Measurements from ENCODE around the gene FBXW2. TPM values are rescaled to one million over a fixed set of nuclear protein-coding genes. Genes with fewer than 3 reads are reported as not detected.

Gene FBXW2
- total RNA-seq, 1 donor from 2014 or later: 20.4 TPM

GRCh38 chr9:120781236-120781635 lies 12.0 kb downstream of the FBXW2 start:
- Histone ChIP-seq H3K27ac (ENCODE audit: low read depth, low read length) (no peak overlapping the region), H3K4me1 (ENCODE audit: control insufficient read depth in 3 of 3, insufficient read depth in 3 of 3, low read length in 3 of 3) (peaks cover 0 to 3% (median 0%) of the 10 kb centered on the region in 3 donors), H3K36me3 (ENCODE audit: control insufficient read depth in 3 of 3, insufficient read depth in 3 of 3, low read length in 3 of 3) (peaks cover 2 to 31% (median 25%) of the 10 kb centered on the region in 3 donors), H3K27me3 (ENCODE audit: control insufficient read depth in 3 of 3, insufficient read depth in 3 of 3, low read length in 3 of 3) (no peaks in the 10 kb centered on the region), H3K9ac (ENCODE audit: low read depth in 1 of 3, low read length in 3 of 3) (no peak overlapping the region), H3K4me3 (ENCODE audit: low read length in 3 of 3) (no peak overlapping the region), H3K9me3 (ENCODE audit: control insufficient read depth in 3 of 3, low read length in 3 of 3) (no peaks in the 10 kb centered on the region)

- no peaks in the 10 kb centered on the region for H3K9me3 ChIP-seq (ENCODE audit: control insufficient read depth in 3 of 3, low read length in 3 of 3)
- no peak overlapping the region for H3K27ac ChIP-seq (ENCODE audit: low read depth, low read length)
- no peak overlapping the region for H3K9ac ChIP-seq (ENCODE audit: low read depth in 1 of 3, low read length in 3 of 3)
- peaks cover 0 to 3% (median 0%) of the 10 kb centered on the region in 3 donors for H3K4me1 ChIP-seq (ENCODE audit: control insufficient read depth in 3 of 3, insufficient read depth in 3 of 3, low read length in 3 of 3)
- peaks cover 3 to 33% (median 31%) of the 10 kb centered on the region in 3 donors for H3K36me3 ChIP-seq (ENCODE audit: control insufficient read depth in 3 of 3, insufficient read depth in 3 of 3, low read length in 3 of 3)
- no peak overlapping the region for H3K4me3 ChIP-seq (ENCODE audit: low read length in 3 of 3)
- H3K27me3 ChIP-seq (ENCODE audit: control insufficient read depth in 3 of 3, insufficient read depth in 3 of 3, low read length in 3 of 3): no peaks in the 10 kb centered on the region
Measured at GRCh38 chr9:120780367-120780766, 12.8 kb downstream of the FBXW2 start.

- Histone ChIP-seq H3K9ac (ENCODE audit: low read depth in 1 of 3, low read length in 3 of 3) (no peak overlapping the region), H3K27ac (ENCODE audit: low read depth, low read length) (no peak overlapping the region), H3K9me3 (ENCODE audit: control insufficient read depth in 3 of 3, low read length in 3 of 3) (no peaks in the 10 kb centered on the region), H3K36me3 (ENCODE audit: control insufficient read depth in 3 of 3, insufficient read depth in 3 of 3, low read length in 3 of 3) (peaks cover 5 to 35% (median 34%) of the 10 kb centered on the region in 3 donors), H3K4me3 (ENCODE audit: low read length in 3 of 3) (no peak overlapping the region), H3K27me3 (ENCODE audit: control insufficient read depth in 3 of 3, insufficient read depth in 3 of 3, low read length in 3 of 3) (no peaks in the 10 kb centered on the region), H3K4me1 (ENCODE audit: control insufficient read depth in 3 of 3, insufficient read depth in 3 of 3, low read length in 3 of 3) (peaks cover 0 to 3% (median 0%) of the 10 kb centered on the region in 3 donors)
Measured at GRCh38 chr9:120779227-120779626, 14.0 kb downstream of the FBXW2 start.

- no peaks in the 10 kb centered on the region for H3K27me3 ChIP-seq (ENCODE audit: control insufficient read depth in 3 of 3, insufficient read depth in 3 of 3, low read length in 3 of 3)
- peaks cover 6 to 36% (median 34%) of the 10 kb centered on the region in 3 donors for H3K36me3 ChIP-seq (ENCODE audit: control insufficient read depth in 3 of 3, insufficient read depth in 3 of 3, low read length in 3 of 3)
- H3K4me3 ChIP-seq (ENCODE audit: low read length in 3 of 3): no peak overlapping the region
- no peak overlapping the region for H3K9ac ChIP-seq (ENCODE audit: low read depth in 1 of 3, low read length in 3 of 3)
- no peaks in the 10 kb centered on the region for H3K9me3 ChIP-seq (ENCODE audit: control insufficient read depth in 3 of 3, low read length in 3 of 3)
- H3K27ac ChIP-seq (ENCODE audit: low read depth, low read length): no peak overlapping the region
- peaks cover 0 to 3% (median 0%) of the 10 kb centered on the region in 3 donors for H3K4me1 ChIP-seq (ENCODE audit: control insufficient read depth in 3 of 3, insufficient read depth in 3 of 3, low read length in 3 of 3)
Measured at GRCh38 chr9:120778758-120779157, 14.5 kb downstream of the FBXW2 start.

- Histone ChIP-seq H3K27me3 (ENCODE audit: control insufficient read depth in 3 of 3, insufficient read depth in 3 of 3, low read length in 3 of 3) (no peaks in the 10 kb centered on the region), H3K4me3 (ENCODE audit: low read length in 3 of 3) (no peak overlapping the region), H3K9ac (ENCODE audit: low read depth in 1 of 3, low read length in 3 of 3) (no peak overlapping the region), H3K27ac (ENCODE audit: low read depth, low read length) (no peak overlapping the region), H3K9me3 (ENCODE audit: control insufficient read depth in 3 of 3, low read length in 3 of 3) (no peaks in the 10 kb centered on the region), H3K36me3 (ENCODE audit: control insufficient read depth in 3 of 3, insufficient read depth in 3 of 3, low read length in 3 of 3) (peaks cover 9 to 46% (median 37%) of the 10 kb centered on the region in 3 donors), H3K4me1 (ENCODE audit: control insufficient read depth in 3 of 3, insufficient read depth in 3 of 3, low read length in 3 of 3) (no peaks in the 10 kb centered on the region)
Measured at GRCh38 chr9:120777229-120777628, 16.0 kb downstream of the FBXW2 start.

- no peaks in the 10 kb centered on the region for H3K27me3 ChIP-seq (ENCODE audit: control insufficient read depth in 3 of 3, insufficient read depth in 3 of 3, low read length in 3 of 3)
- no peaks in the 10 kb centered on the region for H3K4me1 ChIP-seq (ENCODE audit: control insufficient read depth in 3 of 3, insufficient read depth in 3 of 3, low read length in 3 of 3)
- peaks cover 9 to 46% (median 38%) of the 10 kb centered on the region in 3 donors for H3K36me3 ChIP-seq (ENCODE audit: control insufficient read depth in 3 of 3, insufficient read depth in 3 of 3, low read length in 3 of 3)
- H3K27ac ChIP-seq (ENCODE audit: low read depth, low read length): no peak overlapping the region
- H3K9ac ChIP-seq (ENCODE audit: low read depth in 1 of 3, low read length in 3 of 3): no peak overlapping the region
- H3K9me3 ChIP-seq (ENCODE audit: control insufficient read depth in 3 of 3, low read length in 3 of 3): no peaks in the 10 kb centered on the region
- no peak overlapping the region for H3K4me3 ChIP-seq (ENCODE audit: low read length in 3 of 3)
Measured at GRCh38 chr9:120776788-120777187, 16.4 kb downstream of the FBXW2 start.

- no peak overlapping the region for H3K4me3 ChIP-seq (ENCODE audit: low read length in 3 of 3)
- no peak overlapping the region for H3K27ac ChIP-seq (ENCODE audit: low read depth, low read length)
- H3K36me3 ChIP-seq (ENCODE audit: control insufficient read depth in 3 of 3, insufficient read depth in 3 of 3, low read length in 3 of 3): peaks cover 9 to 53% (median 47%) of the 10 kb centered on the region in 3 donors
- no peaks in the 10 kb centered on the region for H3K9me3 ChIP-seq (ENCODE audit: control insufficient read depth in 3 of 3, low read length in 3 of 3)
- no peak overlapping the region for H3K9ac ChIP-seq (ENCODE audit: low read depth in 1 of 3, low read length in 3 of 3)
- no peaks in the 10 kb centered on the region for H3K4me1 ChIP-seq (ENCODE audit: control insufficient read depth in 3 of 3, insufficient read depth in 3 of 3, low read length in 3 of 3)
- H3K27me3 ChIP-seq (ENCODE audit: control insufficient read depth in 3 of 3, insufficient read depth in 3 of 3, low read length in 3 of 3): no peaks in the 10 kb centered on the region
Measured at GRCh38 chr9:120775859-120776258, 17.4 kb downstream of the FBXW2 start.

- Histone ChIP-seq H3K27me3 (ENCODE audit: control insufficient read depth in 3 of 3, insufficient read depth in 3 of 3, low read length in 3 of 3) (no peaks in the 10 kb centered on the region), H3K4me3 (ENCODE audit: low read length in 3 of 3) (no peak overlapping the region), H3K9ac (ENCODE audit: low read depth in 1 of 3, low read length in 3 of 3) (no peak overlapping the region), H3K4me1 (ENCODE audit: control insufficient read depth in 3 of 3, insufficient read depth in 3 of 3, low read length in 3 of 3) (no peaks in the 10 kb centered on the region), H3K27ac (ENCODE audit: low read depth, low read length) (no peak overlapping the region), H3K36me3 (ENCODE audit: control insufficient read depth in 3 of 3, insufficient read depth in 3 of 3, low read length in 3 of 3) (peaks cover 9 to 59% (median 54%) of the 10 kb centered on the region in 3 donors), H3K9me3 (ENCODE audit: control insufficient read depth in 3 of 3, low read length in 3 of 3) (no peaks in the 10 kb centered on the region)
Measured at GRCh38 chr9:120774719-120775118, 18.5 kb downstream of the FBXW2 start.

GRCh38 chr9:120773256-120773655 lies 20.0 kb downstream of the FBXW2 start:
- Histone ChIP-seq H3K36me3 (ENCODE audit: control insufficient read depth in 3 of 3, insufficient read depth in 3 of 3, low read length in 3 of 3) (peaks cover 11 to 64% (median 57%) of the 10 kb centered on the region in 3 donors), H3K4me3 (ENCODE audit: low read length in 3 of 3) (no peak overlapping the region), H3K4me1 (ENCODE audit: control insufficient read depth in 3 of 3, insufficient read depth in 3 of 3, low read length in 3 of 3) (no peaks in the 10 kb centered on the region), H3K27ac (ENCODE audit: low read depth, low read length) (no peak overlapping the region), H3K9me3 (ENCODE audit: control insufficient read depth in 3 of 3, low read length in 3 of 3) (no peaks in the 10 kb centered on the region), H3K9ac (ENCODE audit: low read depth in 1 of 3, low read length in 3 of 3) (no peak overlapping the region), H3K27me3 (ENCODE audit: control insufficient read depth in 3 of 3, insufficient read depth in 3 of 3, low read length in 3 of 3) (no peaks in the 10 kb centered on the region)

- H3K36me3 ChIP-seq (ENCODE audit: control insufficient read depth in 3 of 3, insufficient read depth in 3 of 3, low read length in 3 of 3): peaks cover 19 to 63% (median 52%) of the 10 kb centered on the region in 3 donors
- no peak overlapping the region for H3K9ac ChIP-seq (ENCODE audit: low read depth in 1 of 3, low read length in 3 of 3)
- H3K4me1 ChIP-seq (ENCODE audit: control insufficient read depth in 3 of 3, insufficient read depth in 3 of 3, low read length in 3 of 3): no peaks in the 10 kb centered on the region
- no peaks in the 10 kb centered on the region for H3K9me3 ChIP-seq (ENCODE audit: control insufficient read depth in 3 of 3, low read length in 3 of 3)
- no peaks in the 10 kb centered on the region for H3K27me3 ChIP-seq (ENCODE audit: control insufficient read depth in 3 of 3, insufficient read depth in 3 of 3, low read length in 3 of 3)
- no peak overlapping the region for H3K27ac ChIP-seq (ENCODE audit: low read depth, low read length)
- no peak overlapping the region for H3K4me3 ChIP-seq (ENCODE audit: low read length in 3 of 3)
Measured at GRCh38 chr9:120770931-120771330, 22.3 kb downstream of the FBXW2 start.

Measured in skeletal muscle tissue (tissue), 4 donors.